GM12878 (cell line): ENCODE data around the gene CENPP. TPM values are rescaled to one million over a fixed set of nuclear protein-coding genes. Genes with fewer than 3 reads are reported as not detected.
A peak's percentile ranks its signal among the peaks of the same experiment; 100 is the strongest.

Source experiments
- ASH2L ChIP-seq: fragments of 300-600, 200-600 bp; sonication (generic); IDR thresholded peaks from 2 replicates; pipeline ENCODE4 v1.6.1; 2017; ENCODE audit warnings: low read depth, mild to moderate bottlenecking, borderline replicate concordance
- BACH1 ChIP-seq: fragments of 450-650 bp; IDR thresholded peaks from 2 replicates; pipeline ENCODE4 v1.6.1; 2017; ENCODE audit warnings: mild to moderate bottlenecking, borderline replicate concordance
- CUX1 ChIP-seq: IDR thresholded peaks from 2 replicates; pipeline ENCODE4 v1.6.1; 2012; ENCODE audit warnings: improper control_type of control experiment, low read depth, low read length; ENCODE audit not compliant: insufficient replicate concordance
- EZH2 ChIP-seq: IDR thresholded peaks from 2 replicates; pipeline ENCODE4 v1.6.1; 2012; ENCODE audit warnings: low read depth, mild to moderate bottlenecking, control low read depth, inconsistent platforms, low read length, borderline replicate concordance; ENCODE audit not compliant: control insufficient read depth
- GABPA ChIP-seq: IDR thresholded peaks from 2 replicates; pipeline ENCODE4 v1.6.1; 2014; ENCODE audit warnings: antibody characterized with exemption, low read depth, mild to moderate bottlenecking, inconsistent platforms
- MEF2A ChIP-seq: IDR thresholded peaks from 2 replicates; pipeline ENCODE4 v1.6.1; 2011; ENCODE audit warnings: low read depth, mild to moderate bottlenecking, low read length, moderate library complexity; ENCODE audit not compliant: insufficient read depth
- MYB ChIP-seq: fragments of 150-350 bp; IDR thresholded peaks from 2 replicates; pipeline ENCODE4 v1.6.1; 2014; ENCODE audit warnings: mild to moderate bottlenecking, low read depth, low read length, borderline replicate concordance
- PML ChIP-seq: IDR thresholded peaks from 2 replicates; pipeline ENCODE4 v1.6.1; 2012; ENCODE audit warnings: low read length, inconsistent platforms
- RCOR1 ChIP-seq: conservative IDR thresholded peaks from 2 replicates; pipeline ENCODE4 v1.6.1; 2012; ENCODE audit warnings: low read depth, low read length, improper control_type of control experiment
- SMC3 ChIP-seq: IDR thresholded peaks from 2 replicates; pipeline ENCODE4 v1.6.1; 2011; ENCODE audit warnings: low read length, improper control_type of control experiment, borderline replicate concordance
- SP1 ChIP-seq: IDR thresholded peaks from one replicate; pipeline ENCODE4 v1.6.1; 2011; ENCODE audit warnings: low read depth, low read length
- SUPT20H ChIP-seq: IDR thresholded peaks from 2 replicates; pipeline ENCODE4 v1.6.1; 2011; ENCODE audit warnings: low read depth, mild to moderate bottlenecking, low read length, moderate library complexity, borderline replicate concordance; ENCODE audit not compliant: control insufficient read depth
- SUZ12 ChIP-seq: fragments of 200-600 bp; sonication (generic); IDR thresholded peaks from one replicate; pipeline ENCODE4 v1.6.1; 2018; ENCODE audit warnings: antibody characterized with exemption, mild to moderate bottlenecking; ENCODE audit not compliant: unreplicated experiment
- TBL1XR1 ChIP-seq: IDR thresholded peaks from 2 replicates; pipeline ENCODE4 v1.6.1; 2012; ENCODE audit warnings: low read depth, low read length, improper control_type of control experiment
- TCF12 ChIP-seq: IDR thresholded peaks from 2 replicates; pipeline ENCODE4 v1.6.1; 2011; ENCODE audit warnings: low read depth, mild to moderate bottlenecking, low read length
- ZBTB33 ChIP-seq: fragments of 450-650 bp; IDR thresholded peaks from 2 replicates; pipeline ENCODE4 v1.6.1; 2017; ENCODE audit warnings: mild to moderate bottlenecking
- ZNF207 ChIP-seq: fragments of 450-650 bp; IDR thresholded peaks from 2 replicates; pipeline ENCODE4 v1.6.1; 2014; ENCODE audit warnings: antibody characterized with exemption, mild to moderate bottlenecking, borderline replicate concordance
- polyA plus RNA-seq, 11 experiments: library from polyadenylated mRNA; depleted of rRNA in 4 of 11; unstranded in 6 of 11; stranded (reverse) in 5 of 11; fragments of >200 nt; fragmentation: Nextera tagmentation in 4 of 11; fragmentation: Illumina TruSeq in 1 of 11; extraction: Ambion mirVana in 4 of 11; extraction: Trizol in 1 of 11; gene quantifications; 1 replicate in 1 of 11; 2 replicates in 10 of 11; pipeline versions ENCODE4 v1.2.1 to v1.2.3, GENCODE V29; 2011 to 2016; ENCODE audit warnings: inconsistent platforms in 2 of 11, missing spikeins in 2 of 11, low read depth in 1 of 11
- total RNA-seq, 4 experiments: library from RNA; depleted of rRNA in 3 of 4; stranded (reverse); fragments of >200 nt in 3 of 4; fragmentation: Illumina TruSeq in 1 of 4; extraction: Trizol in 1 of 4; gene quantifications; 2 replicates each; pipeline versions ENCODE4 v1.2.1 to v1.2.3, GENCODE V29; 2013 to 2021
- TF ChIP-seq, protein P1 (sequence below), 3 experiments: IDR thresholded peaks in 2 of 3; conservative IDR thresholded peaks in 1 of 3; 2 replicates each; pipeline ENCODE4 v1.5.1; 2011; ENCODE audit warnings: low read depth in 3 of 3, low read length in 3 of 3, mild to moderate bottlenecking in 3 of 3, control low read depth in 2 of 3, moderate library complexity in 2 of 3, inconsistent platforms in 1 of 3, mixed read lengths in 1 of 3; ENCODE audit not compliant: control insufficient read depth in 2 of 3, insufficient read depth in 1 of 3; ENCODE audit errors: extremely low read depth in 1 of 3

CENPP gene
- total and polyA plus RNA-seq, 10 of the 15 experiments (the other 5 are each of a cell fraction or from before 2014, with no cell fraction given), result 9.4 to 31.4 (median 19.8) TPM

DNA sequence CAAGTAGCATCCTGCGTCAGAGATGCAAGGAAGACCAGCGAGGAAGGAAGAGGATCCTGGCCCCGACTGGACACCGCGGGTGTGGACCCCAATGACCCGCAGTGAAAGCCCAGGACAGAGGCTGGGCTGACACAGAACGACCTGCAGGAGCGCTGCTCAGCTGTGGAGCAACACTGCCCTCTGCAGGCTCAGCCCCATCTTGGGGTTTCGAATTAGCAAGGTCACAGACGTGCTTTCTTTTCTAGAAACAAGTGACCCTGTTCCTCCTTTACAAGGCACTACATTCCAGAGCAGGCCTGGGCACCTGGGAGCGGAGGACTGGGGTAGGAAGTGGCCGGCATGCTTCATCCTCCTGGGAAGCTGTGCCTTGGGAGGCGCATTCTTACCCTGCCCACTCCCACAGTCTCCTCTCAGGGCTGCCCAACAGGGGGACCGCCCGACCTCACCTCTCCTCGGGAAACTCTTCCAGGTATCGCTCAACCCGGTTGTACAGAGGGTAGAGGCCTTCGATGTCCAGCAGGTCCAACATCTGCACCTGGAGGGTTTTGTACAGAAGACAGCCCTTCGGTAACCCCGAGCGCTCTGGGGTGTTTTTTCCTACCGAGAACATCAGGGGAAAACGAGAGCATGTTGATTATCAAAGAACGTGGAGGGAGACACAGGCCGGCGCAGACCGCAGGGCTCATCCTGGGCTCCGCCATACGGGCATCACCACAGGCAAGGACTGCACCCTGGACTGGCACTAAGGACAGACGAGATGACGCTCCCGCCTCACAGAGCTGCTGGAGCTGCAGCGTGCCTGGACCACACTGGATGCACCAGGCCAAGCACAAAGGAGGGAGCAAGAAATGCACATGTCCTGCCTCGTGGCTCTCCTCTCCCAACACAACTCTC is 309.2 kb downstream of the CENPP start (continued):
- TF ChIP-seq SP1 (no peak), TCF12 (no peak), ASH2L (no peak), RCOR1 (no peak), CUX1 (no peak), MEF2A (no peak), SUPT20H (no peak), ZNF207 (0 out of 2 replicates have a peak, but pooled peaks have one; percentile 35), SMC3 (peak; percentile 84), BACH1 (no peak), TBL1XR1 (no peak), ZBTB33 (no peak), PML (no peak), MYB (no peak), EZH2 (no peak), GABPA (no peak), SUZ12 (no peak)
- TF ChIP-seq, protein P1, sequence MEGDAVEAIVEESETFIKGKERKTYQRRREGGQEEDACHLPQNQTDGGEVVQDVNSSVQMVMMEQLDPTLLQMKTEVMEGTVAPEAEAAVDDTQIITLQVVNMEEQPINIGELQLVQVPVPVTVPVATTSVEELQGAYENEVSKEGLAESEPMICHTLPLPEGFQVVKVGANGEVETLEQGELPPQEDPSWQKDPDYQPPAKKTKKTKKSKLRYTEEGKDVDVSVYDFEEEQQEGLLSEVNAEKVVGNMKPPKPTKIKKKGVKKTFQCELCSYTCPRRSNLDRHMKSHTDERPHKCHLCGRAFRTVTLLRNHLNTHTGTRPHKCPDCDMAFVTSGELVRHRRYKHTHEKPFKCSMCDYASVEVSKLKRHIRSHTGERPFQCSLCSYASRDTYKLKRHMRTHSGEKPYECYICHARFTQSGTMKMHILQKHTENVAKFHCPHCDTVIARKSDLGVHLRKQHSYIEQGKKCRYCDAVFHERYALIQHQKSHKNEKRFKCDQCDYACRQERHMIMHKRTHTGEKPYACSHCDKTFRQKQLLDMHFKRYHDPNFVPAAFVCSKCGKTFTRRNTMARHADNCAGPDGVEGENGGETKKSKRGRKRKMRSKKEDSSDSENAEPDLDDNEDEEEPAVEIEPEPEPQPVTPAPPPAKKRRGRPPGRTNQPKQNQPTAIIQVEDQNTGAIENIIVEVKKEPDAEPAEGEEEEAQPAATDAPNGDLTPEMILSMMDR (IDR thresholded peaks at IDR 0.05 in 2 of 3, conservative IDR thresholded peaks at IDR 0.05 in 1 of 3; ENCODE audit: control insufficient read depth in 2 of 3, extremely low read depth in 1 of 3, insufficient read depth in 1 of 3, low read depth in 3 of 3, low read length in 3 of 3), result peak; percentile 93 to 96 (median 95)
